Measurements from ENCODE around the gene RMRP.

- no peak for TF ChIP-seq CTCF (IDR thresholded peaks at IDR 0.05)
- TF ChIP-seq POLR2A (IDR thresholded peaks at IDR 0.05): no peak
- no peak for TF ChIP-seq EP300 (IDR thresholded peaks at IDR 0.05)
- TF ChIP-seq POLR2AphosphoS5 (IDR thresholded peaks at IDR 0.05): no peak
These were observed 27.7 kb upstream of the RMRP start for GRCh38 chr9:35685506-35685905.

Measured in suprapubic skin (tissue), 4 donors.